Hematopoietic multipotent progenitor cell treated with erythropoietin and hydrocortisone succinate and interleukin-3 and kit ligand, for 6 days (in vitro differentiated cells): Measurements from ENCODE around the gene MNT.
"Not testable (repeated sequence)": the region's sequence is repeated elsewhere in the genome, so short reads cannot be mapped to it uniquely, and the experiment has no call there.

ENCODE experiments used
- DNase-seq: peaks from one replicate; pipeline ENCODE4 v3.0.0-alpha.2; 2015

MNT gene, protein sequence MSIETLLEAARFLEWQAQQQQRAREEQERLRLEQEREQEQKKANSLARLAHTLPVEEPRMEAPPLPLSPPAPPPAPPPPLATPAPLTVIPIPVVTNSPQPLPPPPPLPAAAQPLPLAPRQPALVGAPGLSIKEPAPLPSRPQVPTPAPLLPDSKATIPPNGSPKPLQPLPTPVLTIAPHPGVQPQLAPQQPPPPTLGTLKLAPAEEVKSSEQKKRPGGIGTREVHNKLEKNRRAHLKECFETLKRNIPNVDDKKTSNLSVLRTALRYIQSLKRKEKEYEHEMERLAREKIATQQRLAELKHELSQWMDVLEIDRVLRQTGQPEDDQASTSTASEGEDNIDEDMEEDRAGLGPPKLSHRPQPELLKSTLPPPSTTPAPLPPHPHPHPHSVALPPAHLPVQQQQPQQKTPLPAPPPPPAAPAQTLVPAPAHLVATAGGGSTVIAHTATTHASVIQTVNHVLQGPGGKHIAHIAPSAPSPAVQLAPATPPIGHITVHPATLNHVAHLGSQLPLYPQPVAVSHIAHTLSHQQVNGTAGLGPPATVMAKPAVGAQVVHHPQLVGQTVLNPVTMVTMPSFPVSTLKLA

DNA sequence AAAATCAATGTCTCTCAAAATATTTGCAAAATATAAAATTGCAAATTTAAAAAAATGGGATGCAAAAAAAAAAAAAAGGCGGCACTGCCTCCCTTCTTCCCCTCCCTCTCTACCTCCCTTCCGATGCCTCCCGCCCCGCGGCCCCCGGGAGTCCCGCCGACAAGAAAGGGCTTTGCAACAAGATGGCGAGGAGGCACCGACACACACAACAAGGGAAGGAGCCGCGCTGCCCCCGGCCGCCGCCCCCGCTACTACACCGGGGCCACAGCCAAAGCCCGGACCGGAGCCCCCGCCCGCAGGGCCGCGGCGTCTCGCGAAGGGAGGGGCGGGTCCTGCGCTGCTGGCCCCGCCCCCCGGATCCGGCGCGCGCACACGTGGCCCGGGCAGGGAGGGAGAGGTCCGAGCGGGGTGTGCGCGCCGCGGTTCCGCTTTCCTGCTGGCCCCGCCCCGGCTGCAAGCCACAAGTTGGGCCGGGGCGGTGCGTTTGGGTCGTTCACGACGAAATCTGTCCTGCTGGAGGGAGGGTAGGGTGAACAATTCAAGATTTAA lies at the start of gene MNT:
Gene MNT (minus strand): TSS at position 184 of the 549 bp plus-strand sequence. CDS start 348 bp downstream, outside the sequence.
- DNase-seq: peak; percentile 93

DNA sequence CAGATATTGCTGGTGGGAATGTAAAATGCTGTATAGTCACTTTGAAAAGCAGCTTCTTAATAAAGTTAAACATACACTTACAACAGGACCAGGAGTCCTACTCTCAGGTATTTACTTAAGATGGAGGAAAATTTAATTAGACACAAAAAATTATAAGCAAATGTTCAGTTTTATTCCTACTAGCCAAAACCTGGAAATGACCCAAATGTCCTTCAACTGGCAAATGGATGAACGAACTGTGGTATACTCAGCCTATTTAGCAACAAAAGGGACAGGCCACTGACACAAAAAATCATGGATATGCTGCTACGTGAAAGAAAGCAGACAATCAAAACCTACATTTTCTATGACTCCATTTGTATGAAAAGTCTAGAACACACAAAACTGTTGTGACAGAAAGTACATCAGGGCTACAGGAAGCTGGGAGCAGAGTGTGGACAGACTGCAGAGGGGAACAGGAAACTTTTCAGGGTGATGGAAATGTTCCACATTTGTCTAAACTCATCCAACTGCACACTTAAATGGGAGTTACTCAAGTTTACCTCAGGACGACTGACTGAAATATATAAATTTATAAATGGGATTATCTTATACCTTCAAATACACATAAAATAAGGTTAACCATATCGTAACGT lies 49.3 kb upstream of the MNT start:
- DNase-seq: no peak

DNA sequence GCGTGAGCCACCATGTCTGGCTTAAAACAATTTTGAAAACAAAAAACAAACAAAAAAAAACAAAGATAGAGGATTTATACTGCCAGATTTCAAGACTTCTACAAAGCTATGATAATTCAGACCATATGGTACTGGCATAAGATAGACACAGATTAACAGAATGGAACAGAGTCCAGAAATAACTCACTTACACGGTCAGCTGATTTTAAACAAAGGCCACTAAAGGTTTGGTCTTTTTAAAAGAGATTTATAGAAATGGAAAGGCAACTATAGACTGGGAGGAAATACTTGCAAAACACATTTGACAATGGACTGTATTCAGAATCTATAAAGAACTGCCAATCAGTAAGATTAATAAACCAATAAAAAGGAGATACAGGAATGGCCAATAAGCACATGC lies 48.6 kb upstream of the MNT start:
- no peak for DNase-seq

DNA sequence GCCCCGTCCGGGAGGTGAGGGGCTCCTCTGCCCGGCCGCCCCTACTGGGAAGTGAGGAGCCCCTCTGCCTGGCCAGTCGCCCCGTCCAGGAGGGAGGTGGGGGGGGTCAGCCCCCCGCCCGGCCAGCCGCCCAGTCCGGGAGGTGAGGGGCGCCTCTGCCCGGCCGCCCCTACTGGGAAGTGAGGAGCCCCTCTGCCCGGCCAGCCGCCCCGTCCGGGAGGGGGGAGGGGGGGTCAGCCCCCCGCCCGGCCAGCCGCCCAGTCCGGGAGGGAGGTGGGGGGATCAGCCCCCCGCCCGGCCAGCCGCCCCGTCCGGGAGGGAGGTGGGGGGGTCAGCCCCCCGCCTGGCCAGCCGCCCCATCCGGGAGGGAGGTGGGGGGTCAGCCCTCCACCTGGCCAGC lies 46.6 kb upstream of the MNT start:
- not testable (repeated sequence) for DNase-seq

DNA sequence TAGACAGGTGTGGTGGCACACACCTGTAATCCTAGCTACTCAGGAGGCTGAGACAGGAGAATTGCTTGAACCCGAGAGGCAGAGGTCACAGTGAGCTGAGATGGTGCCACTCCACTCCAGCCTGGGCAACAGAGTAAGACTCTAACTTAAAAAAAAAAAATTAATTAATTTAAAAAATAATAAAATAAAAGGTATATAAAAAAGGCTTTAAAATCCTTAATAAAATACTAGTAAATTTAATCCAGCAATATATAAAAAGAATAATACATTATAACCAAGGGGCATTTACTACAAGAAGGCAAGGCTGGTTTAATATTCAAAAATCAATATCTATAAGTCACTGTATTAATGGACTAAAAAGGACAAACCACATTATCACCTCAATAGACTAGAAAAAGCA lies 44.8 kb upstream of the MNT start:
- no peak for DNase-seq

DNA sequence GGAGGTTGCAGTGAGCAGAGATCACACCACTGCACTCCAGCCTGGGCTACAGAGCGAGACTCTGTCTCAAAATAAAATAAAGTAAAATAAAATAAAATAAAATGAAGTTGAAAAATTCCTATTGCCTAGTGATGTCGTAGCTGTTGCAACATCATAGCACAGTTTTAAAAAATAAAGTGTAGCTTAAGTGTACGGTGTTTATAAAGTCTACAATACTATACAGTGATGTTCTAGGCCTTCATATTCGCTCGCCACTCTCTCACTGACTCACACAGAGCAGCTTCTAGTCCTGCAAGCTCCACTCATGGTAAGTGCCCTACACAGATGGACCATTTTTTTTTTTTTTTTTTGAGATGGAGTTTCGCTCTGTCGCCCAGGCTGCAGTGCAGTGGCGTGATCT lies 43.5 kb upstream of the MNT start:
- no peak for DNase-seq

DNA sequence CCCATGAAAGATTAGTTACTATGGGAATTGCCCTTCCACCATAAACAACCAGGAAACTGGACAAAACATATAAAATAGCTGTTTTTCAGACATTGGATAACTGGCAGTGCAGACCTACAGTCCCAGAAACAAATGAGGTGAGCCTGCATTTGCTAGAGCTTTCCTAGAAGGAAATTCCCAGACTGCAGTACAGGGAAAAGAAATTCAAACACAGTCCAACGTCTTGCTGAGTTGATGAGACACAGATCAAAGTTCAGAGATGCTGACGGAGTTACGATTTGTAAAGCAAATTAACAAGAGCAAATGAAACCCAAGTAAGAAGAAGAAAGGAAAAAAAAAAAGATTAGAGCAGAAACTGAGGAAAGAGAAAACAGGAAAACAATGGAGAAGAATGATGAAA lies 41.3 kb upstream of the MNT start:
- no peak for DNase-seq

DNA sequence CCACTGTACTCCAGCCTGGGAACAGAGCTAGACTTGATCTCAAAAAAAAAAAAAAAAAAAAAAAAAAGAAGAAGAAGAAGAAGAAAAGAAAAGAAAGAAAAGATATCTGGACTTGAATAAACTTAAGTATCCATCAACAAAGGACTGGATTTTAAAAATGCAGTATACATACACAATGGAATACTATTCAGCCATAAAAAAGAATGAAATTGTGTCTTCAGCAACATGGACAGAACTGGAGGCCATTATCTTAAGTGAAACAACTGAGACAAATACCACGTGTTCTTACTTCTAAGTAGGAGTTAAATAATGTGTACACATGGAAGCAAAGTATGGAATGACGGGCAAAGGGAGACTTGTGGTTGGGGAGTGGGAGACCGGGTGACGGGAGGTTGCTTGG lies 40.1 kb upstream of the MNT start:
- DNase-seq: no peak

DNA sequence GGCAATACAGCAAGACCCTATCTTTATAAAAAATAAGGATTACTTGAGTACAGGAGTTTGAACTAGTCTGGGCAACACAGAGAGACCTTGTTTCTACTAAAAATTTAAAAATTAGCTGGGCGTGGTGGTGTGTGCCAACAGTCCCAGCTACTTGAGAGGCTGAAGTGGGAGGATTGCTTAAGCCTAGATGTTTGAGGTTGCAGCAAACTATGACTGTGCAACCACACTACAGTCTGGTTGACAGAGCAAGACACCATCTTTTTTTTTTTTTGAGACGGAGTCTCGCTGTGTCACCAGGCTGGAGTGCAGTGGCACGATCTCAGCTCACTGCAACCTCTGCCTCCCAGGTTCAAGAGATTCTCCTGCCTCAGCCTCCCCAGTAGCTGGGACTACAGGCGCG lies 39.1 kb upstream of the MNT start:
- peak; percentile 50 for DNase-seq

DNA sequence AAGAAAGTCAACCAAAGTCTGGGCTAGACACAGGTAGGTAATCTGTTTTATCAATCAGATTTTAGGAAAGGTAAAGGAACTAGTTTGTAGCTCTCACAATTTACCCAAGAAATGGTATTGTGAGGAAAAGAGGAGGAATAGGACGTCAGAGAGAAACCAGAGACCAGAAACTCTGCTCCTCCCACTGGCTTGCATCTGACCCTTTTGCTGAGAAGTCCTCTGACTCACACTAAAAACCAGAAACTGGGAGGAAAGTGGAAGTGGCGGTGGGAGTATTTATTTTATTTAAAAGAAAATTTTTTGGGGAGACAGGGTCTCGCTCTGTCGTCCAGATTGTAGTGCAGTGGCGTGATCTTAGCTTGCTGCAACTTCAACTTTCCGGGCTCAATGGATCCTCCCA lies 38.0 kb upstream of the MNT start:
- no peak for DNase-seq

DNA sequence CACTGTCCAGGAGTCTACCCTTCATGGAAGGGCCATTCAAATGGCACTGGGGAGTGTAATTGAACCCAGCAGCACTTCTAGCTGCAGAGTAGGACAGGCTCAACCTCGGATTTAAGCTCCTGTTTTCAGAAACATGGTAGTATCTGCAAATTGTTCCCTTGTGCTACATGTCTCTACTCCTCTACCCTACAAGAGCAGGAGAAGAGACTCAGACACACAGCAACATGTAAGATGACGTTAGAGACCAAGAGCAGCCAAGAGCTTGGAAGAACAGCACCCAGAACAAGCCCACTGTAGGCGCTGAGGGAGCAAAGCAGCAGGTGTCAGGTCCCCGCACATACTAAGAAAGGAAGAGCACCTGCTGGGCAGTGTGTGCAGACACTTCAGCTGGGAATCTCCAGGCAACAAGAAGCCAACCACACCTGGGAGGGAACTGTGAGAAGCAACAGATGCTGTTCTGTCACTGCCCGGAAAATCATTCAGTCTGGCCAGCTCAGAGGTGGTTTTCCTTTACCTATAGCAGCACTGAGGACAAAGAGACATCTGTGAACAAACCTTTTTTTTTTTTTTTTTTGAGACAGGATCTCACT lies 35.6 kb upstream of the MNT start:
- no peak for DNase-seq

DNA sequence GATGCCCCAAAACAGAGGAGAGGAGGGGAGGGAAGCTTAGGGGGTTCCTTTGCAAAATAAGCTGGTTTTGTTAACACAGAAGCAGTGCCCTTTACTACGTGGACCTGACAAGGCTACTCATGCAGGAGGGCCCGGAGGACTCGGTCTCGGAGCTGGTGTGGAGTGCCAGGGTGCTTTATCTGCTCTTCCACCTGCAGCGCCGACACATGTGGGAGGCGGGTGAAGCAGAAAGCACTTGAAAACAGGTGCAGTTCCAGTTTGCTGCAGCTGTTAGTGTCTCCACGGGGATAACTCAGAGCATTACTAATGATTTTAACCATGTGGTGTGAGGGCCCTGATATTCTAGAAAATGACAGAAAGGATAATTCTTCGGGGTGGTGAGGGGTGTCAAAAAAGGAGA lies 35.0 kb upstream of the MNT start:
- DNase-seq: no peak

DNA sequence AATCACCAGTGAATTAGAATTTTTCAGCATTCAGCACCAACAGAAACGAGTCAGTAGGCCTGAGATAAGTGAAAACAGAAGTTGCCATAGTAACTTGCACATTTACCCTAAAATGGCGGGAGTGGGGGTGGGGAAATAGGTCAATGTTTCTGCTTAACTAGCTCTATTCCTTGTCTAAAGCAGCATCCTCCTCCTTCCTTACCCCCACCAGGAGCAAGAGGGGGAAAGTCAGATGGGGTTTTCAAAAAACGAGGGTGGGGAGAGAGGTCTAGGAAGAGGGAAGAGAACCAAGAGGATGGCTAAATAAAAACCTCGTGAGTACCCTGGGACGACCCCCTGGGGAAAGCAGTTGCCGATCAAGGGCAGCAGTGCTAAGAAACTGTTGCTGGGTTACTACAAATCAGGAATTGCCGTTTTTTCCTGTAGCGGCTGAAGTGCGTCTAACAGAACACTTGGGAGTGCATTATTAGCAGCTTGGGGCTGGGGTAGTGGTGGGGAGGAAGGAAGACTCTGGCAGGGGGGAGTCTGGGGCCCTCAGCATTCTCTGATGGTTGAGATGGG lies 34.4 kb upstream of the MNT start:
- DNase-seq: peak; percentile 23

DNA sequence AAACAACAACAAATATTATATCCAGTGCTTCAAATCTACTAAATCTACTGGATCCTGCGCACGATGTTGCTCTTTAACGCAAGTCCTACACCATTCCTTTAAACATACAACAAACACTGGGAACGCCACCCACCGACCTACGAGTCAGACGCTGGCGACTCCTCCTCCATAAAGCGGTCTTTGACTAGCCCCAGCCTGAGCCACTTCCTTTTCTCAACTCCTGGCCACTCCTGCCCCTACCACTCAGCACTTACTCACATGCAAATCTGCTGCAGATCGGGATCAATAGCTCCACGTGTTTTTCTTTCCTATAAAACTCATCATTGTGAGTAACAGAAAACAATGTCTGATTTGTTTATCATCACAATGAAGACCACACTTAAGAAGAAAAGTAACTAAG lies 32.8 kb upstream of the MNT start:
- DNase-seq: no peak

DNA sequence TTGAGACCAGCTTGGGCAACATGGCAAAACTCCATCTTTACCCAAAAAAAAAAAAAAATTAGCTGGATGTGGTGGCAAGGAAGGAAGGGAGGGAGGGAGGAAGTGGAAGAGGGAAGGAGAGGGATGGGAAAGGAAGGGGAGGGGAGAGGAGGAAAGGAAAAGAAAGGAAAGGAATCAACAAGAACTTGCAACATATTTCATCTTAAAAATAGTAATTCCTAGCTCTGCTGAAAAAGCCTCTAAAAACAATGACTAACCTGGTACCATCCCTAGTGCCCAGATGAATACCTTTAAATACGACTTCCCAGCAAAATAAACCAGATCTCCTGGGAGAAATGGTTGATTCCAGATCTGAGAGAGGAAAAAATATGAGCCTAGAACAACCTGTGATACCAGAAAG lies 27.1 kb upstream of the MNT start:
- DNase-seq: no peak

DNA sequence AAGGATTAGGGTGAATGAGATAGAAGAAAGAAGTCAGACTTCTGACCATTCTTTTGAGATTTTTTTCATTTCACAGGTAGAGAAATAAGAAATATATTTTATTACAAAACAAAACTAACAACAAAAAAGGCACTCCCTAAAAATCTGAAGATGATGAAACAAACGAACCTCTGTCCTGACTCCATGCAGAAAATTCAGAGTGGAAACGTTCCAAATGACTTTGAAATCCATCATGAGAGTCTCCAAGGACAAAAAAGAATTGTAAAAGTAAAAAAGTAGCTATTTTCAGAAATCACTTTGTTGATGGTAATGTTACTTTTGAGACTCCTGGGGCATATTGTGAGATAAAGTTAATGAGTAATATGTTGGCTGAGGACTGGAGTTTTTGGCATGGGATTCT lies 26.4 kb upstream of the MNT start:
- DNase-seq: no peak

DNA sequence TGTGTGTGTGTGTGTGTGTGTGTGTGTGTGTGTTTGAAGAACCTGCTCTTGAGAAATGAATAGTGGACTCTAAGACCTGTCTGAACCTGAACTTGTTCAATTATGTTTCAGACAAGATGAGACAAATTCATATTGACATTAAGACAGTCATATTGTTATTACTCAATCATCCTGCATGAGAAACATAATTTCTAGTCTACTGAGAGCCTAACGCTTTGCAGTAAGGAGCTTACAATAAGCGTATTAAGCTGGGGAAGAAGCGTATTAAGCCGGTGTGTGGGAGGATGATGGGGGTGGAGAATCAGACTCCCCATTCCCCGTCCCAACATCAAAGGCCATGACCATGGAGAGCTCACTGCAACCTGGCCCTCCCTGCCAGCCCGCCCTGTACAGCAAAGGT lies 22.4 kb upstream of the MNT start:
- no peak for DNase-seq

DNA sequence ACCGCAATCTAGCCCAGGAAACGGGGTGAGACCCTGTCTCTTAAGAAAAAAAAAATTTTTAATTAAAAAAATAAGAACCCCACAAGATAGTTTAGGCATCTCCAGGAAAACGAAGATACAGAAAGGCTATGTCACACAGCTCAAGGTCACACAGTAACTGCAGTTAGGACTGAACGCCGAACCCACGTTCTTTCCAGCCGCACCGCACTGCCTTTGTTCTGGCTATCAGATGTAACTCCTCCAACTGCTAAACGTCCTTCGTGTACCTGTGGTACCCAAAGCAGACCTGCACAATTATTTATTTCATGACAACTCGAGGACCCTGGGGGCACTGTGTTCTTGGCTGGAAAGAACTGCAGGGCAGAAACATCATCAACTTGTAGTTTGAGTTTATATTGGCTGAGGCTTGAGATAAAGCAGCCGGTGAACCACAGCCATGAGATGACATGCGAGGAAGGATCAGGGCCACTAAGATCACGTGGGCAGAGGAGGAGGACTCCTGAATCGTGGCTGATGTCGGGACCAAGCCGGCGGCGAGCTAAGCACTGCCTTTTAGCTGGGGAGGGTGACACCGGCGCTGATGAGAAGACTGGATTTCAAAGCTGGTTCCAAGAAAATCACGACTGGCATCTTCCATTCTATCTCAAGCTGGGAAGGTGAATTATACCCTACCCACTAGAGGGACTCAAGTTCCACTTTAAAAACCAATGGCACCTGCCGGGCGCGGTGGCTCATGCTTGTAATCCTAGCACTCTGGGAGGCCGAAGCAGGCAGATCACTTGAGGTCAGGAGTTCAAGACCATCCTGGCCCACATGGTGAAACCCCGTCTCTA lies 20.7 kb upstream of the MNT start:
- peak; percentile 24 for DNase-seq

DNA sequence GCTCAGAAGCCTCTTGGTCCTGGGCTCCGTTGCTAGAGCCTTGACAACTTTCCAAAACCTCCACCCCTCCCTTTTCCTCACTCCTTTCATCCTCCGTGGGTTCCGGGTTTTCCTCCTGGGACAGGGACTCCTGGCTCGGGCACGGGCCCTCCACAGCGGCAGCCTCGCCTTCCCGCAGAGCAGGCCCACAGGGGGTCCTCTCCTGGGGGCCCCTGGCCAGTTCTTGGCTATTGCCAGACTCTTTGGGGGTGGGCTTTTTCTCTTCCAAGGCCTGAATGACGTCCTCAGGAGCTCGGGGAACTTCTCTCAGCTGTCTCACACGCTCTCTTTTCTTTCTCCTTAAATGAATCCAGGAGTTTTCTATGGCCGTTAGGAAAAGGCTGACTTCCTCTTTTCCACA lies 19.3 kb upstream of the MNT start:
- no peak for DNase-seq

DNA sequence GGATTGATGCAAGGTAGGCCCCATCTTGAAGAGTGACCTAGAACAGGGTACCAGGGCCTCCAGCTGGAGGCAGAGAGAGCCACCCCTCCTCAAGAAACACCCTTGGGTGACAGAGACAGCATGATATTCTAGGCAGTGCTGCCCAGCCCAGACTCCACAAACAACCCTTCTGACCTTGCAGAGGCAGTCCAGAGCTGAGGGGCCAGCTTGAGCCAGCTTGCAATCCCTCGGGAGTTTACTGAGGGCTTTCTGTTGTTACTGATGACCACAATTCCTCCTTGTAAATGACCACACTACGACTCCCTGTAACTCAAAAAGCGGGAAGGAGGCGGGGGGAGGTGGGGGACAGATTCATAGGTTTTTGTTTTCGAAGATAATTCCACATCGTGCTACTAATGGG lies 18.6 kb upstream of the MNT start:
- no peak for DNase-seq

DNA sequence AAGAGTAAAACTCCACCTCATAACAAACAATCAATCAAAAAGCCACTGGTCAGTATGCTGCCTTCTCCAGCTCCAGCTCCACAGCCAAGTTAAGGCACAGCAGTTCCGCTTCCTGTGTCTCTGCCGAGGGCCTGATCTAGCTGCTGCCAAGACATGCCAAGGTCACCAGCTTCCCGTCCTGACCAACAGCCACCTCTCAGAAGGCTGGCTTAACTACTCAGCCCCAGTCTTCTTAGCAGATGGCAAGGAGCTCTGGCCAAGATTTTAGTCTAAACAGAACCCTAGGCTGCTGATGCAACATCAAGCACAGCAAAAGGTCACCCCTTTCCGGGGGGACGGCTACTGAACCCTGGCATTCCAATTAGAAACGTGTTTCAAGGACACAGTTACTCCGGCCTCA lies 17.7 kb upstream of the MNT start:
- DNase-seq: no peak

DNA sequence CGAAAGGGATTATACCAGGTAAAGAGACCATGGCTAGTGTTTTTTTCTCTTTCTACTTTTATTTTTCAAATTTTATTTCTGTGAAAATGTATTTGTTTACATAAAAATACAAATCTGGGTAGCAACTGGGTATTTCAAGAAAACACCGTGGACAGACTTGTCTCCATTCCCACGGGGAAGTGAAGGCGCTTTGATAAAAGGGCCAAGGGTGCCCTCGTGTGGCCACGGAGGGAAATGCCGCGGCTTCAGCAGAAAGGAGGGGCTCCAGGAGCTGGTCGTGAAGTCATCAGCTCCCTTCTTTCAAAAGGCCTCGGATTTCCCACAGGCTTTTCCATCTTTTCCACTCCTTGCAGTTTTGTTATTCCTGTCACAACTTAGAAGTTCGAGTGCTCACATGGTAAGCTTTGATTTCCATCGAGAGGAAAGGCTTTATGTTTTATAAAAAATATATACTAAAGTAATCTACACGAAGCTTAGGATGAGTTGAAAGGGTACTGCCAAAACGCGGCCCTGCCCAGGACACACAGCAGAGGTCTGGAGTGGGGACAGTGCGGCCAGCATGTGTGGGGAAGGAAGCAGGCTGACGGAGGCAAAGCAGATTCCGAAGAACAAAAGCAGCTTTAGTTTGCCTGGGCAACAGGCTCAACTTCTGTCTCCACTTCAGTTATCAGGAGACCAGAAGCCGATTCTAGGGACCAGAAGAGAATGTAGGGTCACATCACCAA lies 15.3 kb upstream of the MNT start:
- DNase-seq: peak; percentile 90
